ENCODE measurements around the gene KCNJ6. TPM values are rescaled to one million over a fixed set of nuclear protein-coding genes. Genes with fewer than 3 reads are reported as not detected.

The KCNJ6 gene
- total RNA-seq, 1 experiment from 2014 or later: 1.2 TPM

DNA sequence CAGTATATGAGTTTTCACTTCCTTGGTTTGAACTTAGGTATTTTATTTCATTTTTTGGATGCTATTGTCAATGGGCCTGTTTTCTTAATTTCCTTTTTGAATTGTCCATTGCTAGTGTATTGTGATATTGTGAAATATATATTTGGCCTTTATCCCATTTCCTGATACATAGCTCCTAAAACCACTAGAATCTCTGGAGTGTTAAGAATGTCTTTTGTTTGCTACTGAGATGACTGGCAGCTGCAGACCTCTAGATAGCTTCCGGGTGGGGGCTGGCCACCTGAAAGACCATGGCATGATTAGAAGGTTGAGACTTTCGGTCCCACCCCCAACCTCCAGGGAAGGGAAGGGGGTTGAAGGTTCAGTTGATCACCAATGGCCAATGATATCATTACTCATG lies 245.4 kb downstream of the KCNJ6 start:
- no peak overlapping the region for H2AK5ac ChIP-seq (ENCODE audit: insufficient read length, low read length)
- DNase-seq: no peak
- no peak overlapping the region for H2BK20ac ChIP-seq (ENCODE audit: low read depth, low read length, poor library complexity, severe bottlenecking)
- H3K4ac ChIP-seq (ENCODE audit: low read depth, low read length): no peak overlapping the region
- Mint-ChIP-seq H3K27ac (no peak overlapping the region), H3K4me3 (no peak overlapping the region), H3K4me1 (peaks cover 63 to 64% of the 10 kb centered on the region in 2 experiments), H3K27me3 (ENCODE audit: low read depth) (peaks cover 17% of the 10 kb centered on the region), H3K36me3 (ENCODE audit: insufficient read depth in 1 of 3, low read depth in 3 of 3) (peaks cover 6 to 8% (median 7%) of the 10 kb centered on the region in 3 experiments), H3K9me3 (peaks cover 7 to 10% of the 10 kb centered on the region in 2 experiments)
- H3K27me3 ChIP-seq (ENCODE audit: insufficient read depth, low read length): no peaks in the 10 kb centered on the region
- H3T11ph ChIP-seq (ENCODE audit: low read length): no peak overlapping the region
- H4K8ac ChIP-seq (replicated peaks; ENCODE audit: insufficient read length, low read depth, low read length): no peak overlapping the region
- no peaks in the 10 kb centered on the region for H3K23me2 ChIP-seq (ENCODE audit: insufficient read length, low read depth, low read length, poor library complexity, severe bottlenecking)
- WGBS (ENCODE audit: extremely low coverage, insufficient read length, low lambda C conversion rate): no CpG with 5 or more reads among the region's 2 CpGs
- no peak overlapping the region for H3K27ac ChIP-seq (ENCODE audit: insufficient read length, low read depth, low read length)
- H4K20me1 ChIP-seq (ENCODE audit: control insufficient read depth, insufficient read depth, insufficient read length): no peaks in the 10 kb centered on the region
- no peak overlapping the region for H4K91ac ChIP-seq (ENCODE audit: insufficient read length, low read depth, low read length)
- TF ChIP-seq, protein P1, sequence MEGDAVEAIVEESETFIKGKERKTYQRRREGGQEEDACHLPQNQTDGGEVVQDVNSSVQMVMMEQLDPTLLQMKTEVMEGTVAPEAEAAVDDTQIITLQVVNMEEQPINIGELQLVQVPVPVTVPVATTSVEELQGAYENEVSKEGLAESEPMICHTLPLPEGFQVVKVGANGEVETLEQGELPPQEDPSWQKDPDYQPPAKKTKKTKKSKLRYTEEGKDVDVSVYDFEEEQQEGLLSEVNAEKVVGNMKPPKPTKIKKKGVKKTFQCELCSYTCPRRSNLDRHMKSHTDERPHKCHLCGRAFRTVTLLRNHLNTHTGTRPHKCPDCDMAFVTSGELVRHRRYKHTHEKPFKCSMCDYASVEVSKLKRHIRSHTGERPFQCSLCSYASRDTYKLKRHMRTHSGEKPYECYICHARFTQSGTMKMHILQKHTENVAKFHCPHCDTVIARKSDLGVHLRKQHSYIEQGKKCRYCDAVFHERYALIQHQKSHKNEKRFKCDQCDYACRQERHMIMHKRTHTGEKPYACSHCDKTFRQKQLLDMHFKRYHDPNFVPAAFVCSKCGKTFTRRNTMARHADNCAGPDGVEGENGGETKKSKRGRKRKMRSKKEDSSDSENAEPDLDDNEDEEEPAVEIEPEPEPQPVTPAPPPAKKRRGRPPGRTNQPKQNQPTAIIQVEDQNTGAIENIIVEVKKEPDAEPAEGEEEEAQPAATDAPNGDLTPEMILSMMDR (conservative IDR thresholded peaks at IDR 0.05): no peak
- H3K79me2 ChIP-seq (ENCODE audit: insufficient read depth, low read length): no peaks in the 10 kb centered on the region
- no peak overlapping the region for H2AFZ ChIP-seq (ENCODE audit: low read length)
- H3K79me1 ChIP-seq (ENCODE audit: insufficient read depth, low read depth, low read length, poor library complexity, severe bottlenecking): no peaks in the 10 kb centered on the region
- H4K5ac ChIP-seq (ENCODE audit: insufficient read length, low read depth, low read length): no peak overlapping the region
- peaks cover 6% of the 10 kb centered on the region for H3K9me3 ChIP-seq (ENCODE audit: control insufficient read depth, low read depth, low read length)
- H2BK5ac ChIP-seq (ENCODE audit: insufficient read length, low read length): no peak overlapping the region
- H3K4me2 ChIP-seq (ENCODE audit: insufficient read depth, insufficient read length, low read length): no peak overlapping the region
- H3K56ac ChIP-seq (ENCODE audit: insufficient read length, low read depth, low read length): no peak overlapping the region
- no peak overlapping the region for H3K14ac ChIP-seq (ENCODE audit: insufficient read depth, low read length)
- no peak overlapping the region for H3K23ac ChIP-seq (ENCODE audit: insufficient read length, low read depth, low read length)
- H2BK12ac ChIP-seq (ENCODE audit: insufficient read length, low read depth, low read length): no peak overlapping the region
- H3K18ac ChIP-seq (ENCODE audit: insufficient read length, low read depth, low read length): no peak overlapping the region
- H3K9ac ChIP-seq (ENCODE audit: extremely low read depth, insufficient read length, low read length): no peak overlapping the region
- no peak overlapping the region for H2BK120ac ChIP-seq (ENCODE audit: low read depth, low read length, poor library complexity, severe bottlenecking)
- H2BK15ac ChIP-seq (ENCODE audit: low read depth, low read length): no peak overlapping the region
- peaks cover 13% of the 10 kb centered on the region; the same call in 1 of the 2 replicates for H3K4me1 ChIP-seq (ENCODE audit: insufficient read depth, low read length)

Measured in H9 (cell line).